Measurements from ENCODE around the gene GRM1.
"Not testable (repeated sequence)": the region's sequence is repeated elsewhere in the genome, so short reads cannot be mapped to it uniquely, and the experiment has no call there.

Gene GRM1

DNA sequence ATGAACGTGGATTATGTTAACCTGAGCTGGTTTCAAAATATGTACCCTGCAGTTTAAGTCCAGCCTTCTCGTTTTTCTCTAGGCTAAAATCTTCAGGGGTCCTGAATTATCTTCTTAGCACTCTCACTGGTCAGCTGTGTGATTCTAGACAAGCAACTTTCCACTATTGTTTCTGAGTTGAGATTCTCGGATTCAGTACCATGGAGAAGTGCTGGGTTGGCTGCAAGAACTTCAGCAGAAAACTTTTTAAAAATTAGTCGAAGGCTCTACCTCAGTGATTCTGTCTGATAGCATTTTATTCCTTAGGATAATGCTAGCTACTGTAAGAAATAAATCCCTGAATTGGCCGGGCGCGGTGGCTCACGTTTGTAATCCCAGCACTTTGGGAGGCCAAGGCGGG lies 173.7 kb downstream of the GRM1 start:
- no peak for DNase-seq

DNA sequence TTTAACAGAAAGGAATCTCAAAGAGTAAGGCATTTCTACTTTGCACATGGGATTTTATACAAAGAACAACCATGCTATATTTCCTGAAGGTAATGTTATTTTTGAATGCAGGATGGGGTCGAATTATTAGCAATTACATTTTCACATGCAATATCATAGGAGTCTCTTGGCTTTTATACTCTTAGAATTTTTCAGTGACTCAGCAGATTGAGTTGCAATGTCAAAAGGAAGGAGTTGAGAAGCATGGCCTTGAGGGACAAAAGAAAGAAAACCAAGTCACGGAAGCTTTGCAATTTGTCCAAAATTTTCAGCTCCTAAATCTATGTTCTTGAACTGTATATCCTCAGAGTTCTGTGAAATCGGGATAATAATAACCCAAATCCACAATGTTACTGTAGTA lies 181.1 kb downstream of the GRM1 start:
- DNase-seq: no peak

DNA sequence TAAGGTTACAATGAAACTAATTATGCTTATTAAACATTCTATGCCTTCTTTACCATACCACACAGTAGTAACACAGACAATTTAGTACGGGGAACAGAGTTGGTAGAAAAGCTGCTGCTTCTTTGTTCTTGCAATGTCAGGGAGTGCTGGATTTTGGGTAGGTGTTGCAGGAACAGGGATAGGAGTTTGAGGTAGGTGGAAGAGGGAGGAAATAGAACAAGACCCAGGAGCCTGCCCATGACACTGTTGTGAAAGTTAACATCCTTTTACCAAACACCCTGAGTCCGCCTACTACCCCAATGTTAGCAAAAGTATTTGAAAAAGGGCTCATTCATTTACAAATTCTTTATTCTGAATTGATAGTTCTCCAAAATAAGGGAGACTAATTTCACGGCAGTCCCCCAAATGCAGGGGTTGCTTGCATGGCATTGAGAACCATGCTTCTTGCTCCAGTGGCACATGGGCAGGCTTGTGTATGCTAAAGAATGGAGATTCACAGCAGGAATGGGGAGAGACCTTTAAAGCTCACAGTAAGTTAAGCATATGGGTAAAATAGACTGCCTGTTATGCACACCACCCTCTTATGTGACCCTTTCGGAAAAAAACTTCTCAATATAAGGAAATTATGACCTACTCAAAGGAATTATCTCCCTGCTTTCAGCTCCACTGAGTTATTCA lies 181.7 kb downstream of the GRM1 start:
- no peak for DNase-seq

DNA sequence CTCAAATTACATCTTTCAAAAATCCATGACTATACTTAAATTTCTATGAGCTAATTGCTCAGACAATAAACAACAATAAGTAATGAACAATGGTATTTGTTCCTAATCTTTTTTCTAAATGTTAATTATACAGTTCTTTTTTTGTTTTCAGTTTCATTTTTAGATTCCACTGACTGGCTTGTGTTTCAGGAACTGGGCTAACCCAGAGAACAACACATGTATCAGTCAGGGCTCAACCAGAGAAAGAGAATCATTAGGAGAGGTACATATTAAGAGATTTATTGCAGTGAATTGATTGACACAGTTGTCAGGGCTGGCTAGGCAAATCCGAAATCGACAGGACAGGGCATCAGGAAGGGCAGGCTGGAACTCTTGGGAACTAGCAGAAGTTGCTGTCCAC lies 182.8 kb downstream of the GRM1 start:
- DNase-seq: no peak

DNA sequence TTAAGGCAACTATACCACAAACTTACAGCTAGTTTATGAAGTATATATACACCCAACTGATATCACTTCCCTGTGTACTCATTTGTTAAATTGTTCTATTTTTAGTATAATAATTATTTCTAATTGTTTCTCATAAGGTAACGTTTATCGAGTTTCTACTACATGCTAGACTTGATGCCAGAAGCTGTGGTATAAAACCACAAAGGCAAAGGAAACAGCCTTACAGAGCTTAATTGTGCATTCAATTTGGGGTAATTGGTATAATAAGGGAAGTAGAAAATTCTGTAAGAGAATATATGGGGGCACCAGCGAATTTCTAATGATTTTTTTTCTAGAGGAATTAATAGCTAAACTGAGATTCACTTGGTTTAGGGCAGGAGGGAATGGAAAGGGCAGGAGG lies 183.9 kb downstream of the GRM1 start:
- no peak for DNase-seq

DNA sequence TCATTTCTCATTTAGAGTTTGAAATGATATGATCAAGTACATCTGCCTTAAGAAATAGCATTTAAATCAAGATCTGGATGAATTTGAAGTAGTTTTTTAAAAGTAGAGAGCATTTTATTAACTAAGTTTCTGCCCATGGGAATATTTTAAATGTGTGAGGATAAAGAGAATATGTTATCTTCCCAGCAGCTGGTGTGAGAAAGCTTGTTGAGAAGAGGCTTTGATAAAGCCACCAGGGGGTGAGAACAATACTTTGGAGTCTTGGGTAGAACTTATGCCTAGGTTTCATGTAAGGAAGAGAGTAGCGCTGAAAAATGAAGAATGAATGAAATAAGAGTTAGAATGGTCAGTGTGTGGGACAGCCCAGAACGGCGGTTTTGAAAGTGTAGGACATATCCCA lies 190.2 kb downstream of the GRM1 start:
- no peak for DNase-seq

DNA sequence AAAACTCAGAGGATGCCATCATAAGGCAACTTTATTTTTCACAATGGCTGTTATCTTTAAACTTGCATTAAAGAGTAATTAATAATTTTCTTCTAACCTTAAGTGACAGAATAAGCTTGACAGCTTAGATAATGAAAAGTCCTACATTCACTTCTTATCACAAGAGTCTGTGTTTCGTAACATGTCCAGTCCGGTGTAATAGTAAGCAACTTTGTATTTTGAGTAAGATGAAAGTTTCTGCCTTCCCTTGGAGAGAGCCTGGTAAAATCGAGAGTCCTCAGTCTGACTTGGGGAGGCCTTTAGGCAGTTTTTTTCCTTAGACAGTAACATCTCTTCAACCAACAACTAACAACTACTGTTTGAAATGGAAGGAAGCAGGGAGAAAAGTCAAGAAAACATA lies 195.6 kb downstream of the GRM1 start:
- DNase-seq: no peak

DNA sequence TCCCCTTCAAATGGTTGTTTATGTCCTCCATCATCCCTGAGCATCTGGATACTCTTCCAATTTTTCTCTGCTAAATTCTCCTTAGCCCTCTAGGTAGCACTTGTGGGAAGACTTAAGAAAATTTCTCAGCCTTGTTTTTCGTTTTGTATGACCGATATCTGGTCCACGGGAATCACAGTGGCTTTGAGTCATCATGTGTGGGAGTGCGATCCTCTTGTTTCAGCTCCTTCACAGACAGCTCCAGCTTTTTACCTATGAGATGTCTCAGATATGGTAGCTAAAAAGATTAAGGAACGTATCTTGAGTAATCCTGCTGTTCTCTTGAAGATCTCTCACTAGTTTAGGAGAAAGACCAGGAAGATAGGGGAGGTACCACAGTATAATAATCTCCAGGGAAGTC lies 196.1 kb downstream of the GRM1 start:
- no peak for DNase-seq

DNA sequence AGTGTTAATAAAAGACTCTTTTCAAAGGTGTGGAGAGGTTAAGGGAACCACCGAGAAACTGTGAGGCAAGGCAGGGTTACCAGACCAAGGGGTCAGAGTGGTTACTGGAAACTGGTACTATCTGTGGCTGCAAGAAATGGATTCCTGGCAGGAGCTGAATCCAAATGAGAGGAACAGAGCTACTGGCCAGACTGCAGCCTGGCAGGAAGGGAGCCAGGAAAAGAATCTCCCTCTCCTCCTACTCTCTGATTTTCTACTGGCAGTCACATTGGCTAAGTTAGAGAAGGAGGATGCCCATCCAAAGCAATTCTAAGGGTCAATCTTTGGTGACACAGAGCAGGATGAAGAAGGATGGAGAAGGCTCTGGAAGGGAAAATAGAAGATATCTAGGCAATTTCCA lies 211.5 kb downstream of the GRM1 start:
- no peak for DNase-seq

DNA sequence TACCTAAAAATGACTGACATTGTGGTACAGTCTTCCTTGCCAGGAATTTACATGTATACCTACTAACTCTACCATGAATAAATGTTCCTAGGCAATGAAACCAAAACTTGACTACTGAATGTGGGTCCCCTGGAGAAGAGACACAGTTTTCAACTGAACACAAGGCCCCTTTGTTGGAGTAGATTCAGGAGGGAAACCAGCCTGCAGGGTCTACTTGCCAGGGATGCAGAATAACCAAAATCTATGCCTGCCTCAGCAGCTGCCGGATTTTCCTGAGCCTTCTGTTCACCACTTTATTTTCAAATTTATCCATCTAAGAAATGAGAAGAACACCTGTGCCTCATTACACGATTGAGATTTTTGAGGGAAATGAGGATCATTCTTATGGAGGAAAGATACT lies 211.9 kb downstream of the GRM1 start:
- no peak for DNase-seq

DNA sequence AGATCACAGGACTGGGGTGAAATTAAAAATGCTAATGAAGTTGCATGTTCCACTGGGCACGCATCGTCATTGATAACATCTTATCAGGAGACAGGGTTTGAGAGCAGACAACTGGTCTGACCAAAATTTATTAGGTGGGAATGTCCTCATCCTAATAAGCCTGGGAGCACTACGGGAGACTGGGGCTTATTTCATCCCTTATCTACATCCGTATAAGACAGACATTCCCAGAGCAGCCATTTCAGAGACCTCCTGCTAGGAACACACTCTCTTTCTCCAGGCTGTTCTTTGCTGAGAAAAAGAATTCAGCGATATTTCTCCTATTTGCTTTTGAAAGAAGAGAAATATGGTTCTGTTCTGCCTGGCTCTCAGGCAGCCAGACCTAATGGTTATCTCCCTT lies 214.8 kb downstream of the GRM1 start:
- DNase-seq: not testable (repeated sequence)

DNA sequence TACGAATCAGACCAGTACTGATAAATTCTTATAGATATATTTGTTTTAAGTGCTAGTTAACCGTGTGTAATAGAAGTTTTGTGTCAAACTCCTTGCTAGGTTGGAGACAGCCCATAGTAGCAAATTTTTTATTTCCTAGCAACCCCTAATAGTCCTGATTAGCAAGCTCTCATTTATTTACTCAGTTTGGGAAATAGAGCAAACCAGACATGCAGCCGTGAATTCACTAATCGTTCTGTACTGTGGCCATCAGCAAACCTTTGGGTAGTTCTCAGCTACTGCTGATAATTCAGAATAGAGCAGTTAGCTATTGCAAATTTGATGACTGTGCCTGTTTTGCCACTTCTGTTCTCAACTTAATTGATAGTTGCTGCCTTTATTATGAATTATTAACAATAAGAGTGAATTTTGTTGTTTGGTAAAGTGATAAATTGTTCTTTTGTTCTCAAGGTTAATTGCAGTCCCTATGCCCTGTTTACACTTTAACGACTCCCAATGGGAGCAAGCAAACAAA lies 215.8 kb downstream of the GRM1 start:
- DNase-seq: no peak

DNA sequence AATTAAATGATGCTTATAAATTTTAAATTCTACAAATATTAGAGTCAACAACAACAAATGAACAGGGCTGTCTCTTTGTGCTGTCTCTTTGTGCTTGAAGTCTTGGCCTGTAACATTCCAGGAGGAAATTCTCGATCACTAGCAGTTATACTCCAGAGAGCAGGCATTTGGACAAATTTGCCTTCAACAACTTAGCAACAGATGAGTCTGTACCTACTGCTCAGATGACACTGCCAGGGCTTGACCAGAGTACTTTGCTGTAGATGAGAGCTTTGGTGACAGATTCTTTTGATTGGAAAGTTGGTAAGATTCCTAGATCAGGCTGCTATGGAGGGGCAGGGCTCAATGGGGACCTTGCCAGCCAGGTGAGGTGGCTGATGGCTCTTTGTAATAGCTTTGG lies 217.2 kb downstream of the GRM1 start:
- no peak for DNase-seq

DNA sequence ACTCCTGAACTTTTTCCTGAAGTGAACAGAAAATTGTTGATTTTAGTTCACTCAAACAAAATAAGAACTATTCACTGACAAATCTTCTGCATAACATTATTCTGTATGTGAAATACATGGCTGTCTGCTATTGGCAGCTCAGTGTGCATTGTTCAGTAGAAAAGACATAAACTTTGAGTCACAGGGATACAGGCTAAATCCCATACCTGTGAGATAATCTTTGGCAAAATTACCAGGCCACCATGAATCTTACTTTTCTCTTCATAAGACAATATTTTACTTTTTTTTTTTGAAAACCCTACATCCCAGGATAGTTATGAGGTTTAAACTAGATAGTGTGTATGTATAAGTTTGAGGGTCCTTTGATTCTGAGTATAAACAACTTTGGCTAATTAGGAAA lies 224.8 kb downstream of the GRM1 start:
- no peak for DNase-seq

DNA sequence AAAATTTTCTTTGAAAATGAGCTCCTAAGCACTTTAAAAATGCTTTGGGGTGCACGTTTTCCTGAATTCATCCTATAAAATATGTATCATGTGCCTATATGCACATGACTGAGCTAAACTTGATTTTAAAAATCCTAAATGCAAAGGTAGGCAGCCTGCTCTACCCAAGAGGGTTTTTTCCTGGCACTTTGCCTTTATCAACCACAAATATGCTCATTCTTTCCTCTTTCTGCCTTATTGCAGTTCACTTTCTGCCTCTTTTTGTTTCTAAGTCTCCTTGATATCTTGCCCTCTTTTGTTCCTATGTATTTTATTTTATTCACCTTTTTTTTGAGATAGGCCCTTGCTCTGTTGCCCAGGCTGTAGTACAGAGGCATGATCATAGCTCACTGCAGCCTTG lies 229.3 kb downstream of the GRM1 start:
- DNase-seq: no peak

DNA sequence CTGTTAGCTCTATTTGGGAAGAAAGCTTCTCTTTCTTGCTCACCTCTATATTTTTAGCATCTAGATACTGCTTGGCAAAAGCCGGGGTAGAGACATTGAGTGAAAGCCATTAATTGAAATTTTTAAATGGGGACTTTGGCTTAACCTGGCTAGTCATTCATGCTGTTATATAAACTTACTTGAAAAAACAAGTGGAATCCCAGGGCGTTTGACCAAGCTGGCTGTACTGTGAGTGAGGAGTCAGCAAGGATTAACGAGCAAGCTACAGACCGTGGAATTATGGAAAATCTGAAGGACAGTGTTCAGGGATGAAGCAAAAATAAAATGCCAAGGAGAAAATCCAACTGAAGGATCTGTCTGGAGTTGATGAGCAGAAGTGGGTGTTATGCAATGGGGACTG lies 232.0 kb downstream of the GRM1 start:
- no peak for DNase-seq

DNA sequence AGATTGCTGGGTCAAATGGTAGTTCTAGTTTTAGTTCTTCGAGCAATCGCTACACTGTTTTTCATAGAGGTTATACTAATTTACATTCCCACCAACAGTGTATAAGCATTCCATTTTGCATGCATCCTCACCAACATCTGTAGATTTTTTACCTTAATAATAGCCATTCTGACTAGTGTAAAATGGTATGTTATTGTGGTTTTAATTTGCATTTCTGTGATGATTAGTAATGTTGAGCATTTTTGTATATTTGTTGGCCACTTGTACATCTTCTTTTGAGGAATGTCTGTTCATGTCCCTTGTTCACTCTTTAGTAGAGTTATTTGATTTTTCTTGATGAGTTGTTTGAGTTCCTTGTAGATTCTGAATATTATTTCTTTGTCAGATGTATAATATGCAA lies 236.2 kb downstream of the GRM1 start:
- no peak for DNase-seq

DNA sequence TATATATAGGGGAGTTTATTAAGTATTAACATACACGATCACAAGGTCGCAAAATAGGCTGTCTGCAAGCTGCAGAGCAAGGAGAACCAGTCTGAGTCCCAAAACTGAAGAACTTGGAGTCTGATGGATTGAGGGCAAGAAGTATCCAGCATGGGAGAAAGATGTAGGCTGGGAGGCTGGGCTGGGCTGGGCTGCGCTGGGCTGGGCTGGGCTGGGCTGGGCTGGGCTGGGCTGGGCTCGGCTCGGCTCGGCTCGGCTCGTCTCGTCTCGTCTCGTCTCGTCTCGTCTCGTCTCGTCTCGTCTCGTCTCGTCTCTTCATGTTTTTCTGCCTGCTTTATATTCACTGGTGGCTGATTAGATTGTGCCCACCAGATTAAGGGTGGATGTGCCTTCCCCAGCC lies 238.6 kb downstream of the GRM1 start:
- no peak for DNase-seq

DNA sequence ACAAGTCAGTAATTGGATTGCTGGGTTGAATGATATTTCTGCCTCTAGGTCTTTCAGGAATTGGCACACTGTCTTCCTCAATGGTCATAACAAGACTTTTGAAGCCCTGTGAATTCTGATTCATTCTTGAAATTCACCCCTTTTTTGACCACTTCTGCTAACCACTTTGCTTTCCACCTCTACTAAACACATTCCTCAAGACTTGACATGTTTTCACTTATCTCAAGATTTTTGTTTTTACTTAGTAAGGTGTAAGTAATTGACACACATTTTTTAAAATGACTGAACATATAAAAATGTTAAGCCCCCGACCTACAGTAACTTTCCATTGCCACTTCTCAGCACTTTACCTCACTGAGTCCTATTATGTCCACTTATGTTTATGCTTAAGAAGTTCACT lies 239.1 kb downstream of the GRM1 start:
- no peak for DNase-seq

DNA sequence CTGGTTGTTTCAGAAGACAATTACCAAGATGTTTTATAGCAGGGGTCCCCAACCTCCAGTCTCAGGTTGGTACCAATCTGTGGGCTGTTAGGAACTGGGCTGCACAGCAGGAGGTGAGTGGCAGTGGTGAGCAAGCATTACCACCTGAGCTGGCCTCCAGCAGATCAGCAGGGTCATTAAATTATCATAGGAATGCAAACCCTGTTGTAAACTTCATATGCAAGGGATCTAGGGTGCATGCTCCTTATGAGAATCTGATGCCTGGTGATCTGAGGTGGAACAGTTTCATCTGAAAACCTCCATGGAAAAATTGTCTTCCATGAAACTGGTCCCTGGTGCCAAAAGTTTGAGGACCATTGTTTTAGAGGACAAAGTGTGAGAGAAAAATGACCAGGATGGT lies 240.6 kb downstream of the GRM1 start:
- no peak for DNase-seq

DNA sequence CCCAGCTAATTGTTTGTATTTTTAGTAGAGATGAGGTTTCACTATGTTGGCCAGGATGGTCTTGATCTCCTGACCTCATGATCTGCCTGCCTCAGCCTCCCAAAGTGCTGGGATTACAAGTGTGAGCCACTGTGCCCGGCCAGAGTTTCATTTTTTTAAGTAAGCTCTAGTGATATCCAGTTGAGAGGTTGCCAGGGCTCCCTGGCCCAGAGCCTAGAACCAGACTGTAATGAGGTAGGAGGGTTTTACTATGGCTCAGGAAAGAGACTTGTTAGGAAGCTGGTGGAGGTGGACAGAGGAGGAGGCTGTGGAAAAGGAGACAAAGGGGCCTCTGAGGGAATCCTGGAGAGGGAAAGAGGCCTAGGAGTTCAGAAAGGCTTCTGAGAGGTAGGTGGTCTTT lies 242.3 kb downstream of the GRM1 start:
- DNase-seq: not testable (repeated sequence)

DNA sequence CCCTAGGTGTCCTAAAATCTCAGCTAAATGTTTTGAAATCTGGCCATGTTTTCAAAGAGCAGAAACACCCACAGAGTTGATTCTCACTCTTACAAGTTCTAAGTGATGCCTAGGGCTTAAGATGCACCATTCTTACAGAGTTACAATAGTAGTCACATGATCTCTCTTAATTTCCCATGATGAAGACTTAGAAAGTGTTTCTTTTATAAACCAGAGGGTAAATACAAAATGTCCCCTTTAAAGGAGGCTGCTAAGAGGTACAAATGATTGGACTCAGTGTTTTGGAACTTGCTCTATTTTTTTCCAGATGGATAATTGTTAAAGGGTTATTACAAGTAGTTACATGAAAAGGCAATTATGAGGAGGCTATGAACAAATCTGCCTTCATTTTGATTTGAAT lies 244.6 kb downstream of the GRM1 start:
- DNase-seq: no peak

DNA sequence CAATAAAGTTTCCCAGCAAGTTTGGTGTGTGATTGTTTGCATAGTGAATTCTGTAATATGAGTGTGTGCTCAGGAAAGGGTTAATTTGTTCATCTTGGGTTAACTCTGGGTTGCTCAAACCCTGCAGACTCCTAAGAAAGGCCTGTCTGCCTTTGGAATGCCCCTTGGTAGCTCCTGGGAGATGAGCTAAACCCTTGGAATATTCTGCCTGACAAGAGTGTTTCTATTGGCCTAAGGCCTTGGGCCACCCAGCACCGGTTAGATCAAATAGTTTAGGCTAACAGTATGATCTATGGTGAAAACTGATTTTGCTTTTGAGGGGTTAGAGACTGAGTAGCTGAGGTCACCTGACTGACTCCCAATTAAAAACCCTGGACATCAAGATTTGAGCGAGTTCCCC lies 248.3 kb downstream of the GRM1 start:
- no peak for DNase-seq

DNA sequence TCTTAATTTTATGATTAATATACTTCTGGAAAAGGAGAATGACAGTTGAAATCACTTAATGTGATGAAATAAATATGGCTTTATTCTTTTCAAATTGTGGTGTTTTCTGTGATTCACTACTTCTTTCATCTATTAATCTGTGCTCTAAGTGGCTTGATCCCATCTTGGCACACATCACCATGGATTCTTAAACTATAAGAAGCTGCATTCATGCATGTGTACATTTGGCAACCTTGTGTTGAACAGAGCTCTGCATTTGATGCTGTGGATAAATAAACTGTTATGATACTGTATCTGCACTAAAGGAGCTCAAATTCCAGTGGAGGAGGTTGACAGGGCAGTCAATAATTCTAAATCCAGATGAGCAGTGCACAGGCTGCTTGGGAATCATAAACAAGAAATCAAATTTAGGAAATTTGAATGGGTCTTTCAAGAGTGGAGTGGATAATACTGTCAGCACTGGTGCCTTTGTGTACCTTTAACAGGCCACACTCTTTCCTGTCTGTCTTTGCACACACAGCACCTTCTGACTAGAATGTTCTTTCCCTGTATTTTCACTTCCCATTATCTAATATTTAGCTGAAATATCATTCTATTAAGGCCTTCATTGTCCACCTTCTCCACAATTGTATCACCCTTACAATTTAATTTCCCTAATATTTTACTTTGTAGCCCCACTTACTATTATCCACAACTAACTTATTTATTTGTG lies 252.9 kb downstream of the GRM1 start:
- no peak for DNase-seq

DNA sequence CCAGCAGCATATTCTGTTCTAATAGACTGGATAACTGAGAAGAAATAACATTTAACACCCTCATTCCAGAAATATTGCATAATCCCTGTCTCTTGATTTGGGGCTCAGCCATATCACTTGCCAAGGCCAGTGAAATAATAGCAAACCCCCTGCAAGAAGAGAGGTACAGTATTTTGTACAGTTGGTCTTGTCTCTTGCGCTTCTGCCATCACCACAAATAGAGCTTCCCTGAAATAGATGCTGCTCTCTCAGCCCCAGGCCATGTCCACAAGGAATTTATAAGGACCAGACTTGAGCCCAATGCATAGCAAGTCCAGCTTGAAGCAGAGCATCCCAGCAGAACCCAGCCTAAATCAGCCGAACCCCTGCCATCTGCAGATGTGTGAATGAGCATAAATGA lies 254.0 kb downstream of the GRM1 start:
- no peak for DNase-seq
